Breast epithelium (tissue), 3 donors: ENCODE results near the gene ITPRID2. TPM values are rescaled to one million over a fixed set of nuclear protein-coding genes. Genes with fewer than 3 reads are reported as not detected.

Experiments
- total RNA-seq, 3 donors: library from RNA; depleted of rRNA; stranded (reverse); fragments of >200 nt; gene quantifications; one replicate each; pipeline ENCODE4 v1.1.0, GENCODE V29; 2016

Gene ITPRID2
- total RNA-seq, 3 donors from 2014 or later: 67.2 to 170 (median 98.9) TPM

Other genes with a start within 250 kb of the ITPRID2 start
- under 1 TPM in 2 of 3 donors, not detected in 1; 0.29 to 0.33 TPM for gene CERKL, start 234.6 kb upstream of the ITPRID2 start, total RNA-seq
- gene NEUROD1, start 211.2 kb upstream of the ITPRID2 start, total RNA-seq: not detected
- 1 to 10 TPM in 1 of 3 donors, under 1 TPM in 1, not detected in 1; 0.59 to 4.2 TPM for gene PPP1R1C, start 94.1 kb downstream of the ITPRID2 start, total RNA-seq